IMR-90 (cell line): ENCODE data around the gene OR4D6. TPM values are rescaled to one million over a fixed set of nuclear protein-coding genes. Genes with fewer than 3 reads are reported as not detected.

Experiments
- ATAC-seq: fragments of 200-7000 bp; cut with Tn5 transposase; 2 replicates; pipeline ENCODE4 v1.9.1; 2020; ENCODE audit warnings: low read depth, mild to moderate bottlenecking, moderate library complexity
- BruUV-seq: library from RNA; stranded (reverse); fragments of 400-500 nt; replicated peaks from 2 replicates; lab custom pipeline; 2021; lab: Mats Ljungman, UMichigan
- CTCF ChIA-PET: fragments of 300-600 bp; formaldehyde crosslinking; extraction: SDS; loops from one replicate; lab custom pipeline; 2021; ENCODE audit warnings: antibody characterized with exemption; lab: Yijun Ruan, JAX
- POLR2A ChIA-PET: fragments of 300-600 bp; sonication (Branson Sonifier 250); formaldehyde crosslinking; loops from one replicate; lab custom pipeline; 2022; ENCODE audit warnings: antibody characterized with exemption; ENCODE audit not compliant: unreplicated experiment; lab: Charles Lee
- DNase-seq: peaks from one replicate; pipeline ENCODE4 v3.0.0; 2013
- H2AFZ ChIP-seq: replicated peaks from 2 replicates; pipeline ENCODE3; 2013; ENCODE audit warnings: low read length, mild to moderate bottlenecking; ENCODE audit not compliant: poor library complexity
- H2AK5ac ChIP-seq: 2 replicates; pipeline ENCODE4 v1.6.1; 2013; ENCODE audit warnings: low read depth, low read length, inconsistent platforms
- H2AK9ac ChIP-seq: replicated peaks from 2 replicates; pipeline ENCODE3; 2013; ENCODE audit warnings: mild to moderate bottlenecking, low read depth, low read length, moderate library complexity; ENCODE audit not compliant: poor library complexity
- H2BK120ac ChIP-seq: 2 replicates; pipeline ENCODE4 v1.6.1; 2013; ENCODE audit warnings: low read depth, low read length, inconsistent platforms
- H2BK15ac ChIP-seq: 3 replicates; pipeline ENCODE4 v1.6.1; 2013; ENCODE audit warnings: low read depth, low read length, inconsistent platforms
- H2BK20ac ChIP-seq: 2 replicates; pipeline ENCODE4 v1.6.1; 2013; ENCODE audit warnings: low read depth, mild to moderate bottlenecking, inconsistent platforms, low read length, moderate library complexity
- H2BK5ac ChIP-seq: 2 replicates; pipeline ENCODE4 v1.6.1; 2013; ENCODE audit warnings: mild to moderate bottlenecking, low read depth, low read length, inconsistent platforms; ENCODE audit not compliant: poor library complexity, severe bottlenecking
- H3K14ac ChIP-seq: replicated peaks from 2 replicates; pipeline ENCODE4 v1.6.1; 2013; ENCODE audit warnings: low read depth, low read length, inconsistent platforms
- H3K18ac ChIP-seq: 2 replicates; pipeline ENCODE4 v1.6.1; 2013; ENCODE audit warnings: low read depth, low read length, control low read depth
- H3K23ac ChIP-seq: 2 replicates; pipeline ENCODE4 v1.6.1; 2013; ENCODE audit warnings: low read depth, low read length, inconsistent platforms
- H3K27ac ChIP-seq: 2 replicates; pipeline ENCODE4 v1.5.1; 2013; ENCODE audit warnings: mild to moderate bottlenecking, control low read depth, low read length; ENCODE audit not compliant: insufficient read depth
- H3K27me3 ChIP-seq: 2 replicates; pipeline ENCODE4 v1.6.1; 2013; ENCODE audit warnings: low read length; ENCODE audit not compliant: control insufficient read depth, insufficient read depth
- H3K36me3 ChIP-seq: 2 replicates; pipeline ENCODE4 v1.6.1; 2013; ENCODE audit warnings: low read length, mixed read lengths; ENCODE audit not compliant: control insufficient read depth, insufficient read depth
- H3K4ac ChIP-seq: 2 replicates; pipeline ENCODE4 v1.6.1; 2013; ENCODE audit warnings: low read depth, low read length, inconsistent platforms
- H3K4me1 ChIP-seq: 2 replicates; pipeline ENCODE4 v1.6.1; 2013; ENCODE audit warnings: low read length, mixed read lengths; ENCODE audit not compliant: control insufficient read depth, insufficient read depth
- H3K4me2 ChIP-seq: 2 replicates; pipeline ENCODE4 v1.6.1; 2013; ENCODE audit warnings: low read depth, mild to moderate bottlenecking, control low read depth, low read length, moderate library complexity
- H3K4me3 ChIP-seq: 2 replicates; pipeline ENCODE4 v1.5.1; 2013; ENCODE audit warnings: low read depth, mild to moderate bottlenecking, control low read depth, low read length, moderate library complexity; ENCODE audit not compliant: insufficient read depth
- H3K56ac ChIP-seq: 2 replicates; pipeline ENCODE4 v1.6.1; 2013; ENCODE audit warnings: low read length, inconsistent platforms; ENCODE audit not compliant: insufficient read depth; ENCODE audit errors: extremely low read depth
- H3K79me1 ChIP-seq, 2 experiments: 2 replicates each; pipeline ENCODE4 v1.6.1; 2013; ENCODE audit warnings: low read length in 2 of 2, inconsistent platforms in 1 of 2, low read depth in 1 of 2
- H3K9ac ChIP-seq: 2 replicates; pipeline ENCODE4 v1.6.1; 2013; ENCODE audit warnings: low read depth, low read length, control low read depth
- H3K9me1 ChIP-seq: 2 replicates; pipeline ENCODE4 v1.6.1; 2013; ENCODE audit warnings: low read length, inconsistent platforms; ENCODE audit not compliant: insufficient read depth
- H3K9me3 ChIP-seq: 2 replicates; pipeline ENCODE4 v1.6.1; 2013; ENCODE audit warnings: low read length; ENCODE audit not compliant: control insufficient read depth, insufficient read depth
- H4K20me1 ChIP-seq: 2 replicates; pipeline ENCODE4 v1.6.1; 2013; ENCODE audit warnings: low read length, inconsistent platforms; ENCODE audit not compliant: insufficient read depth
- H4K5ac ChIP-seq: 2 replicates; pipeline ENCODE4 v1.6.1; 2013; ENCODE audit warnings: mild to moderate bottlenecking, low read depth, low read length, control low read depth
- H4K8ac ChIP-seq, 2 experiments: 2 replicates each; pipeline ENCODE4 v1.6.1; 2013; ENCODE audit warnings: low read depth in 2 of 2, low read length in 2 of 2, control low read depth in 1 of 2, inconsistent platforms in 1 of 2
- H4K91ac ChIP-seq: 2 replicates; pipeline ENCODE4 v1.6.1; 2013; ENCODE audit warnings: low read depth, low read length, inconsistent platforms; ENCODE audit not compliant: insufficient read depth
- BHLHE40 ChIP-seq: fragments of 150-350 bp; IDR thresholded peaks from 2 replicates; pipeline ENCODE4 v1.6.1; 2016; ENCODE audit warnings: mild to moderate bottlenecking, low read depth, low read length
- CEBPB ChIP-seq: IDR thresholded peaks from 2 replicates; pipeline ENCODE4 v1.6.1; 2012; ENCODE audit warnings: low read depth, low read length, improper control_type of control experiment
- CHD1 ChIP-seq: IDR thresholded peaks from 2 replicates; pipeline ENCODE4 v1.6.1; 2012; ENCODE audit warnings: low read depth, low read length, improper control_type of control experiment
- CTCF ChIP-seq: conservative IDR thresholded peaks from 2 replicates; pipeline ENCODE4 v1.5.1; 2012; ENCODE audit warnings: mild to moderate bottlenecking, low read depth, low read length, improper control_type of control experiment
- MXI1 ChIP-seq: IDR thresholded peaks from 2 replicates; pipeline ENCODE4 v1.6.1; 2012; ENCODE audit warnings: low read depth, mild to moderate bottlenecking, low read length, moderate library complexity, borderline replicate concordance
- NFE2L2 ChIP-seq: fragments of 150-350 bp; IDR thresholded peaks from 2 replicates; pipeline ENCODE4 v1.6.1; 2016; ENCODE audit warnings: low read depth, mild to moderate bottlenecking, low read length
- POLR2A ChIP-seq: IDR thresholded peaks from 2 replicates; pipeline ENCODE4 v1.6.1; 2012; ENCODE audit warnings: mild to moderate bottlenecking, low read depth, low read length
- RCOR1 ChIP-seq: IDR thresholded peaks from 2 replicates; pipeline ENCODE4 v1.6.1; 2012; ENCODE audit warnings: mild to moderate bottlenecking, low read length, improper control_type of control experiment; ENCODE audit not compliant: insufficient replicate concordance
- RFX5 ChIP-seq: IDR thresholded peaks from 2 replicates; pipeline ENCODE4 v1.8.0; 2012; ENCODE audit warnings: low read depth, mild to moderate bottlenecking, low read length, moderate library complexity
- SMC3 ChIP-seq: fragments of 150-350 bp; IDR thresholded peaks from 2 replicates; pipeline ENCODE4 v1.6.1; 2016; ENCODE audit warnings: low read depth, mild to moderate bottlenecking, antibody characterized with exemption, low read length, moderate library complexity
- WGBS, 2 experiments: methylation state at CpG; one replicate each; pipeline versions ENCODE4 v1.1.5 to v1.1.7; 2013; ENCODE audit warnings: missing lambda C conversion rate in 2 of 2; ENCODE audit not compliant: insufficient read length in 1 of 2; ENCODE audit errors: extremely low coverage in 2 of 2; 5-methylcytosine and 5-hydroxymethylcytosine counted together
- dilution Hi-C: fragments of 300-500 bp; cut with HindIII; formaldehyde crosslinking; loops from one replicate; pipeline ENCODE4 v1.14.3; 2018; ENCODE audit warnings: low sequenced_read_pairs; ENCODE audit not compliant: unreplicated experiment
- in situ Hi-C: fragments of 300-500 bp; cut with MboI; formaldehyde crosslinking; loops from 3 replicates; pipeline ENCODE4 v1.14.3; 2019; ENCODE audit warnings: low sequenced_read_pairs, inconsistent platforms, mixed read lengths
- intact Hi-C: fragments of 100-400 bp; cut with micrococcal nuclease; formaldehyde crosslinking; loops from 2 replicates; pipeline ENCODE4 v1.10.0; 2022
- polyA plus RNA-seq, 3 experiments: library from polyadenylated mRNA; depleted of rRNA; stranded (reverse); fragments of >200 nt; gene quantifications; 2 replicates each; pipeline ENCODE4 v1.2.3, GENCODE V29; 2012; ENCODE audit warnings: low replicate concordance in 1 of 3
- total RNA-seq: library from RNA; depleted of rRNA; stranded (reverse); fragments of >200 nt; gene quantifications from 2 replicates; pipeline ENCODE4 v1.2.3, GENCODE V29; 2012
- TF ChIP-seq, protein P1 (sequence below): fragments of 150-350 bp; IDR thresholded peaks from 2 replicates; pipeline ENCODE4 v1.6.1; 2016; ENCODE audit warnings: low read depth, mild to moderate bottlenecking, low read length, moderate library complexity, borderline replicate concordance
- TF ChIP-seq, protein P2 (sequence below): fragments of 150-350 bp; IDR thresholded peaks from 2 replicates; pipeline ENCODE4 v1.6.1; 2017; ENCODE audit warnings: mild to moderate bottlenecking, antibody characterized with exemption, low read length, low read depth

OR4D6 gene
- total and polyA plus RNA-seq, 2 of the 4 experiments (the other 2 are of a cell fraction): not detected

DNA sequence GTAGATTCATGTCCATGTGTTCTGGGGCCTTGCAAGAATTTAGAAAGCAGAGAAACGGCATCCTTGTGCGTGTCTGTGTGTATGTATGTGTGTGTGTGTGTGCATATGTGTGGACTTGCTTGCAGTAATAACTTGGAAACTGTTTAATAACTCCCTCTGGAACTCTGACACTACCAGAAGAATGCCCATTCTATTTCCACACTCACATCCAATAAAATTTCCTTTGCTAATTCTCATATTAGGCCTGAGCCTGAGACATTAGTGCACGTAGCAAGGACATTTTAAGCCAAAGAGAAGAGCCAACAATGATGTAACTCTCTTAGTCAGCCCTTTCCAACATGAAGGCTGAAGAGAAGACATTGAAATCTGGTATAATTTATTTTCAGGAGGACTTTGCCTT, 3.2 kb downstream of the OR4D6 start:
- Histone ChIP-seq H3K4me1 (no peaks in the 10 kb centered on the region), H3K4ac (no peak overlapping the region), H4K5ac (no peak overlapping the region), H3K79me1 (no peaks in the 10 kb centered on the region), H3K18ac (no peak overlapping the region), H3K14ac (no peak overlapping the region), H3K23ac (no peak overlapping the region), H4K8ac (no peak overlapping the region), H4K91ac (no peak overlapping the region), H3K4me3 (no peak overlapping the region), H3K4me2 (no peak overlapping the region), H2AK9ac (no peak overlapping the region), H3K56ac (no peak overlapping the region), H2BK5ac (no peak overlapping the region), H2BK120ac (no peak overlapping the region), H3K9me1 (no peaks in the 10 kb centered on the region), H2BK15ac (no peak overlapping the region), H2AFZ (no peak overlapping the region), H3K9me3 (no peaks in the 10 kb centered on the region), H2AK5ac (no peak overlapping the region), H4K20me1 (no peaks in the 10 kb centered on the region), H2BK20ac (no peak overlapping the region), H3K27me3 (no peaks in the 10 kb centered on the region), H3K36me3 (no peaks in the 10 kb centered on the region), H3K27ac (no peak overlapping the region), H3K9ac (no peak overlapping the region)
- no peak for DNase-seq
- TF ChIP-seq RFX5 (no peak), MXI1 (no peak), RCOR1 (no peak), CEBPB (no peak), NFE2L2 (no peak), CHD1 (no peak), SMC3 (no peak), CTCF (no peak), POLR2A (no peak), BHLHE40 (no peak)
- TF ChIP-seq, protein P1, sequence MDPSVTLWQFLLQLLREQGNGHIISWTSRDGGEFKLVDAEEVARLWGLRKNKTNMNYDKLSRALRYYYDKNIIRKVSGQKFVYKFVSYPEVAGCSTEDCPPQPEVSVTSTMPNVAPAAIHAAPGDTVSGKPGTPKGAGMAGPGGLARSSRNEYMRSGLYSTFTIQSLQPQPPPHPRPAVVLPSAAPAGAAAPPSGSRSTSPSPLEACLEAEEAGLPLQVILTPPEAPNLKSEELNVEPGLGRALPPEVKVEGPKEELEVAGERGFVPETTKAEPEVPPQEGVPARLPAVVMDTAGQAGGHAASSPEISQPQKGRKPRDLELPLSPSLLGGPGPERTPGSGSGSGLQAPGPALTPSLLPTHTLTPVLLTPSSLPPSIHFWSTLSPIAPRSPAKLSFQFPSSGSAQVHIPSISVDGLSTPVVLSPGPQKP: no peak
- TF ChIP-seq, protein P2, sequence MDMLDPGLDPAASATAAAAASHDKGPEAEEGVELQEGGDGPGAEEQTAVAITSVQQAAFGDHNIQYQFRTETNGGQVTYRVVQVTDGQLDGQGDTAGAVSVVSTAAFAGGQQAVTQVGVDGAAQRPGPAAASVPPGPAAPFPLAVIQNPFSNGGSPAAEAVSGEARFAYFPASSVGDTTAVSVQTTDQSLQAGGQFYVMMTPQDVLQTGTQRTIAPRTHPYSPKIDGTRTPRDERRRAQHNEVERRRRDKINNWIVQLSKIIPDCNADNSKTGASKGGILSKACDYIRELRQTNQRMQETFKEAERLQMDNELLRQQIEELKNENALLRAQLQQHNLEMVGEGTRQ: no peak
- ChIA-PET POLR2A (no interaction called here), CTCF (no interaction called here)
- no CpG with 5 or more reads among the region's 3 CpGs for WGBS, 2 experiments
- in situ Hi-C loops: no loop called here
- dilution Hi-C loops: no loop called here
- ATAC-seq: no peak
- BruUV-seq: no TSS peak
- intact Hi-C loops: no loop called here
